Left lung (tissue), 10 donors: ENCODE results near the gene MMP24. TPM values are rescaled to one million over a fixed set of nuclear protein-coding genes. Genes with fewer than 3 reads are reported as not detected.
"Not testable (repeated sequence)": the region's sequence is repeated elsewhere in the genome, so short reads cannot be mapped to it uniquely, and the experiment has no call there.

Experiments used
- ATAC-seq: fragments of 200-7000 bp; cut with Tn5 transposase; one replicate; pipeline ENCODE4 v1.9.1; 2020; ENCODE audit warnings: moderate library complexity
- DNase-seq, 4 donors: peaks; one replicate each; pipeline ENCODE4 v3.0.0-alpha.2; 2013 to 2020
- H3K27ac ChIP-seq, 2 donors: fragments of 200-600 bp; sonication (generic) in 1 of 2; one replicate each; pipeline versions ENCODE4 v1.5.0 to v1.8.0; 2020 to 2021
- H3K27me3 ChIP-seq, 2 donors: fragments of 200-600 bp; sonication (generic) in 1 of 2; one replicate each; pipeline versions ENCODE4 v1.5.0 to v1.8.0; 2020 to 2021
- H3K36me3 ChIP-seq, 2 donors: fragments of 200-600 bp; sonication (generic) in 1 of 2; one replicate each; pipeline versions ENCODE4 v1.5.0 to v1.8.0; 2020 to 2021
- H3K4me1 ChIP-seq, 2 donors: fragments of 200-600 bp; one replicate each; pipeline ENCODE4 v1.8.0; 2021
- H3K4me3 ChIP-seq, 2 donors: fragments of 200-600 bp; sonication (generic) in 1 of 2; one replicate each; pipeline versions ENCODE4 v1.5.0 to v1.8.0; 2020 to 2021; ENCODE audit warnings: mild to moderate bottlenecking in 1 of 2
- H3K9me3 ChIP-seq, 2 donors: fragments of 200-600 bp; sonication (generic) in 1 of 2; one replicate each; pipeline versions ENCODE4 v1.5.0 to v1.8.0; 2020 to 2021
- CTCF ChIP-seq, 2 donors: fragments of 200-600 bp; sonication (generic) in 1 of 2; IDR thresholded peaks; one replicate each; pipeline versions ENCODE4 v1.5.0 to v1.8.0; 2021; ENCODE audit warnings: antibody characterized with exemption in 2 of 2
- intact Hi-C, 2 donors: fragments of 100-400 bp; cut with DNase I; formaldehyde crosslinking; loops; one replicate each; pipeline versions ENCODE4 v1.11.2 to v1.14.2; 2022
- polyA plus RNA-seq, 6 donors: library from polyadenylated mRNA; unstranded; fragments of 120-200 nt; gene quantifications; one replicate each; pipeline ENCODE4 v1.2.1, GENCODE V29; 2013; ENCODE audit not compliant: insufficient read length in 6 of 6
- total RNA-seq, 2 donors: library from RNA; stranded (reverse); fragmentation: NEBNext Ultra II Directional; extraction: Animal tissue kit (Norgen Biotek cat#: 25700); gene quantifications; one replicate each; pipeline ENCODE4 v1.2.1, GENCODE V29; 2021
- donor health status: DM: no; HTN: yes; CAD: no.
- donor health status: DM: no; HTN: no; CAD: no.

The MMP24 gene
- total and polyA plus RNA-seq, 8 donors: 1.3 to 24.9 (median 1.9) TPM

DNA sequence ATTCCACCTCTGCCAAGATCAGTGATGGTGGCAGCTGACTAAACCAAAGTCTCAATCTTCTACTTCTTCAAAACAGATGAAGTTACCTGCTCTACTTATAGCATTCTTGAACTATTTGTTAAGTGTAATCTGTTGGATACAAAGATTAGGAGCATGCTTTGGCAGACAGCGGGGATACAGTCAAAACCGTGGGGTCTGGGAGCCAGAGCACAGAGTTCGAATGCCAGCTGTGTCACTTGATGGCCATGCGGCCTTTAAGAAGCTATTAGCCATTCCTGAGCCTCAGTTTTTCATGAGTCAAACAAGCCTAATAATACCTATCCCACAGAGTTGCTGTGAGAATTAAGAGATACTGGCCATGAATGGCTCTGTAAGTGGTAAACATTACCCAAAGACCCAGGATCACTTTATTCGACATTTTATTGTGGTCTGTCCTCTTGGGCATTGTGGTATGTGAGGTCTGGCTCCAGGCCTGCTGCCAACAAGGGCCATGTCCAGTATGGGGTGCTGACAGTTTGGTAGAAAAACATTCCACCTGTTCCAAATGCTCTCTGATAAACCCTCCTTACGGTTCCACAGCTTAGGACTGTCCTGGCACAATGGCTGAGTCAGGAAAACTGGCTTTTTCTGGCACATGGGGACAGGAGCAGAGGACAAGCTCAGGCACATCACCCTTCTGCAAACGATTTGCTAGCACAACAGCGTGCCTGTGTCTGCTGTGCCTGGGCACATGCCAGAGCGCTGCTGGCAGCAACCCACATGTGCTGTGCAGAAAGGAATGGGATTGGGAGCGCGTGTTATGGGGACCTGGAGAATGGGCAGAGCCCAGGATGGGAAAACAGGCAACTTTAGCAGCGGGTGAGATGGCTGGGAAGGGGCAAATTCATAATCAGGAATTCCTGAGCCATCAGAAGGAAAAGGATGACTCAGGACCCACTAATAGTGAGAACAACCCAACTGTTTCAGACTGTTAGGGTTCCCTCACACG is 81.5 kb downstream of the MMP24 start:
- peaks cover 0 to 4% of the 10 kb centered on the region in 2 donors for H3K36me3 ChIP-seq
- H3K4me1 ChIP-seq: peaks cover 0 to 21% of the 10 kb centered on the region in 2 donors
- peak overlapping the region in 1 of 2 donors; percentile 13 for H3K27ac ChIP-seq
- H3K9me3 ChIP-seq: no peaks in the 10 kb centered on the region
- H3K4me3 ChIP-seq: no peak overlapping the region
- TF ChIP-seq CTCF (IDR thresholded peaks at IDR 0.05): no peak
- no peak for ATAC-seq
- DNase-seq: no peak
- intact Hi-C loops: no loop called here
- no peaks in the 10 kb centered on the region for H3K27me3 ChIP-seq

DNA sequence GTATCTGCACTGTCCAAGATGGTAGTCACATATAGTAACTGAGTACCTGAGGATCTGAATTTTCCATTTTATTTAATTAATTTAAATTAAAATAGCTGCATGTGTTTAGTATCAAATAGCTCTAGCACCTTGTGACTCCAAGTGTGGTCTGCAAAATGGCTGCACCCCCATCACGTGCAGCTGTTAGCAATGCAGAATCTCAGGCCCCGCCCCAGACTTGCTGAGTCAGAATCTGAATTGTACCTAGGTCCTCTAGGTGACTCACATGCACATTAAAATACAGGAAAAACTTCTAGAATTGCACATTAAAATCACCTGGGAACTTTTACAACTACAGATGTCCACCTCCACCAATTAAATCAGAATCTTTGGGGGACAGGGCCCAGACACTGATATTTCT is 84.9 kb downstream of the MMP24 start:
- Histone ChIP-seq H3K4me3 (no peak overlapping the region), H3K27ac (no peak overlapping the region), H3K4me1 (peaks cover 8 to 9% of the 10 kb centered on the region in 2 donors), H3K27me3 (no peaks in the 10 kb centered on the region), H3K9me3 (no peaks in the 10 kb centered on the region), H3K36me3 (peaks cover 0 to 15% of the 10 kb centered on the region in 2 donors)
- intact Hi-C loops: no loop called here
- DNase-seq (no peak), ATAC-seq (peak; percentile 13)
- TF ChIP-seq CTCF (IDR thresholded peaks at IDR 0.05): no peak

DNA sequence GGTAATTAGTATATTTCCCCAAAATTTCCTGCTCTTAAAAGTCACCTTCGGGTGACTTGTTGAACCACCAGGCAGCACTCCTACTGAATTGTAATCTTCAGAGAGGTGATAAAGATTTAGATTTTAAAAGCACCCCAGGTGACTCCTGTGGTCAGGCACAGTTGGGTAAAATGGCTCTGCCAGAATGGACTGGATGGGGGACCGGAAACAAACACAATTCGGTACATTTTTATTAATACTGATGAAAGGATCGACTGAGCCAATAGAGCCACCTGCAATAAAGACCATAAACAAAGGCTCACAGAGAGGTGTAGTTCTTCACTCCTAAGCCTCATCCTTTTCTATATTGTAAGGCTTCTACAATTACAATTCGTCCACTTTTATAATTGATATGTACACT is 85.3 kb downstream of the MMP24 start:
- peaks cover 3 to 9% of the 10 kb centered on the region in 2 donors for H3K4me1 ChIP-seq
- no peak overlapping the region for H3K4me3 ChIP-seq
- no peaks in the 10 kb centered on the region for H3K9me3 ChIP-seq
- no peaks in the 10 kb centered on the region for H3K27me3 ChIP-seq
- intact Hi-C loops: no loop called here
- H3K36me3 ChIP-seq: peaks cover 0 to 15% of the 10 kb centered on the region in 2 donors
- no peak for TF ChIP-seq CTCF (IDR thresholded peaks at IDR 0.05)
- H3K27ac ChIP-seq: no peak overlapping the region
- no peak for ATAC-seq
- no peak for DNase-seq

DNA sequence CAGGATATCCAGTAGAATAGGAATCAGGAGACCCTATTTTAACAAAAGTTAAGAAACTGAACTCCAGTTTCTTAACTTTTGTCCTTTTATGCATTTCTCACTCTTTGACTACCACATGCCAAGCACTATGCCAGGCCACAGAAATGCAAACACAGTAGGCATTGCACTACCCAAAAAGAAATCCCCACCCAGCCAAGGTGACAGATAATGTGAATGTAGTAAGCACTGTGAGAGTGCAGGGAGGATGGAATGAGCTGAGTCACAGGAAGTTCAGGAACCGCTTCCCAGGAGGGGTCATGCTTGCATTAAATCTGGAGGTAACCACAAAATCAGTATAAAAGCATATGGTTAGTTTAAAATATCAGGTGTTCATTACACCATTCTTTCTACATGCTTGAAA is 85.8 kb downstream of the MMP24 start:
- ATAC-seq (peak; percentile 33), DNase-seq (no peak)
- Histone ChIP-seq H3K27ac (no peak overlapping the region), H3K36me3 (peaks cover 0 to 15% of the 10 kb centered on the region in 2 donors), H3K4me3 (no peak overlapping the region), H3K27me3 (no peaks in the 10 kb centered on the region), H3K9me3 (no peaks in the 10 kb centered on the region), H3K4me1 (peaks cover 0 to 9% of the 10 kb centered on the region in 2 donors)
- intact Hi-C loops: no loop called here
- TF ChIP-seq CTCF (IDR thresholded peaks at IDR 0.05): no peak

- H3K27ac ChIP-seq: peak overlapping the region in 1 of 2 donors; percentile 3
- H3K4me1 ChIP-seq: peaks cover 9 to 11% of the 10 kb centered on the region in 2 donors
- TF ChIP-seq CTCF (IDR thresholded peaks at IDR 0.05): no peak
- ATAC-seq: peak; percentile 66
- H3K9me3 ChIP-seq: no peaks in the 10 kb centered on the region
- peaks cover 0 to 15% of the 10 kb centered on the region in 2 donors for H3K36me3 ChIP-seq
- no peaks in the 10 kb centered on the region for H3K27me3 ChIP-seq
- DNase-seq: no peak
- H3K4me3 ChIP-seq: no peak overlapping the region
- intact Hi-C loops: no loop called here
Measured at GRCh38 chr20:35314816-35315631, 88.5 kb downstream of the MMP24 start.

DNA sequence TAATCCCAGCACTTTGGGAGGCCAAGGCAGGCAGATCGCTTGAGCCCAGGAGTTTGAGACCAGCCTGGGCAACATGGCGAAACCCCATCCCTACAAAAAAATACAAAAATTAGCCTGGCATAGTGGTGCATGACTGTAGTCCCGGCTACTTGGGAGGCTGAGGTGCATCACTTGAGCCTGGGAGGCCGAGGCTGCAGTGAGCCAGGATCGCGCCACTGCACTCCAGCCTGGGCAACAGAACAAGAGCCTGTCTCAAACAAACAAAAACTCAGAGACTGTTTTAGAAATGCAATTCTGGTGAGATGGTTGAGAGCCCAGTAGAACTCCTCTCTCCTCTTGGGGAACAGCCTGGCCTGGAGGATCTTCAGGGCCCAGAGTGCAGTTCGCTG is 89.1 kb downstream of the MMP24 start:
- H3K27ac ChIP-seq: peak overlapping the region in 1 of 2 donors; percentile 8
- ATAC-seq, intact Hi-C loops, DNase-seq, H3K27me3 ChIP-seq, H3K9me3 ChIP-seq, H3K4me3 ChIP-seq: not testable (repeated sequence)
- H3K4me1 ChIP-seq: peaks cover 9 to 11% of the 10 kb centered on the region in 2 donors
- peaks cover 0 to 15% of the 10 kb centered on the region in 2 donors for H3K36me3 ChIP-seq
